Urinary bladder (tissue), 4 donors: ENCODE data around the gene TMED6. TPM values are rescaled to one million over a fixed set of nuclear protein-coding genes. Genes with fewer than 3 reads are reported as not detected.

Experiments
- DNase-seq: peaks from one replicate; pipeline ENCODE4 v3.0.0-alpha.2; 2015; ENCODE audit errors: extremely low spot score
- H3K27ac ChIP-seq: one replicate; pipeline ENCODE4 v1.5.1; 2013; ENCODE audit warnings: low read depth, mild to moderate bottlenecking, moderate library complexity
- H3K36me3 ChIP-seq: one replicate; pipeline ENCODE4 v1.6.1; 2013; ENCODE audit warnings: mild to moderate bottlenecking, moderate library complexity; ENCODE audit not compliant: insufficient read depth
- H3K4me1 ChIP-seq: one replicate; pipeline ENCODE4 v1.6.1; 2013; ENCODE audit warnings: mild to moderate bottlenecking, moderate library complexity; ENCODE audit not compliant: insufficient read depth
- H3K4me3 ChIP-seq: one replicate; pipeline ENCODE4 v1.5.1; 2013; ENCODE audit warnings: low read depth, low read length
- WGBS: extraction: QIAGEN DNeasy Blood & Tissue Kit; methylation state at CpG from one replicate; pipeline ENCODE4 v1.1.7; 2013; 5-methylcytosine and 5-hydroxymethylcytosine counted together
- polyA plus RNA-seq: library from polyadenylated mRNA; stranded (reverse); fragments of 200-250 nt; gene quantifications from one replicate; pipeline ENCODE4 v1.2.3, GENCODE V29; 2013
- total RNA-seq: library from RNA; depleted of rRNA; stranded (reverse); fragments of >200 nt; gene quantifications from one replicate; pipeline ENCODE4 v1.2.3, GENCODE V29; 2014
- donor health status: healthy with polysubstance abuse.
- donor health status: healthy.

The TMED6 gene
- total and polyA plus RNA-seq, 2 donors, result 0.09 TPM; not detected in 1

DNA sequence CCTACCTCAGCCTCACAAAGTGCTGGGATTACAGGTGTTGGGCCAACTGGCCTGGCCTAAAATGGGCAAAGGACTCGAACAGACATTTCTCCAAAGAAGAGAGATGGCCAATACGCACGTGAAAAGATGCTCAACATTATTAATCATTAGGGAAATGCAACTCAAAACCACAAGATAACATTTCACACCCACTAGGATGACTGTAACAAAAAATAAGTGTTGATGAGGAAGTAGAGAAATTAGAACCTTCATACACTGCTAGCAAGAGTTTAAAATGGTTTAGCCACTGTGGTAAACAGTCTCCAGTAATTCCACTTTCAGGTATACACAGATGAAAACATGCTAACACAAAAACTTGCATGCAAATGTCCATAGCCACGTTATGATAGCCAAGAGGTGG is 5.7 kb downstream of the TMED6 start:
- 82% methylated on average over 4 of the region's 4 CpGs for WGBS
- Histone ChIP-seq H3K4me3 (no peak overlapping the region), H3K4me1 (no peaks in the 10 kb centered on the region), H3K36me3 (no peaks in the 10 kb centered on the region), H3K27ac (no peak overlapping the region)
- no peak for DNase-seq

DNA sequence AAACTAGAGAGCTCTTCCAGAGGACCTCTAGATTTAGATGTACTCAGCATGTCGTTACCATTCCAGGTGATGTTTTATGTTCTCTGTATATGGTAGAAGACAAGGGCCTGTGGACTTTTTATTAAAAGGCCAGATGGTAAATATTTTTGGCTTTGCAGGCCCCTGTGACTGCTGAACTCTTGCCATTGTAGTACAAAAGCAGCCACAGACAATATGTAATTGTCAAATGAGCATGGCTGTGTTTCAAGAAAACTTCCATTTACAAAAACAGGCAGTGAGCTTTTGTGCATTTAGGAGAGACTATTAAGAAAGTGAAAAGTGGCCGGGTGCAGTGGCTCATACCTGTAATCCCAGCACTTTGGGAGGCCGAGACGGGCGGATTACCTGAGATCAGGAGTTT is 7.4 kb downstream of the TMED6 start:
- H3K27ac ChIP-seq, result no peak overlapping the region
- no peaks in the 10 kb centered on the region for H3K4me1 ChIP-seq
- 94% methylated on average over 5 of the region's 5 CpGs for WGBS
- H3K36me3 ChIP-seq, result no peaks in the 10 kb centered on the region
- H3K4me3 ChIP-seq, result no peak overlapping the region
- no peak for DNase-seq

DNA sequence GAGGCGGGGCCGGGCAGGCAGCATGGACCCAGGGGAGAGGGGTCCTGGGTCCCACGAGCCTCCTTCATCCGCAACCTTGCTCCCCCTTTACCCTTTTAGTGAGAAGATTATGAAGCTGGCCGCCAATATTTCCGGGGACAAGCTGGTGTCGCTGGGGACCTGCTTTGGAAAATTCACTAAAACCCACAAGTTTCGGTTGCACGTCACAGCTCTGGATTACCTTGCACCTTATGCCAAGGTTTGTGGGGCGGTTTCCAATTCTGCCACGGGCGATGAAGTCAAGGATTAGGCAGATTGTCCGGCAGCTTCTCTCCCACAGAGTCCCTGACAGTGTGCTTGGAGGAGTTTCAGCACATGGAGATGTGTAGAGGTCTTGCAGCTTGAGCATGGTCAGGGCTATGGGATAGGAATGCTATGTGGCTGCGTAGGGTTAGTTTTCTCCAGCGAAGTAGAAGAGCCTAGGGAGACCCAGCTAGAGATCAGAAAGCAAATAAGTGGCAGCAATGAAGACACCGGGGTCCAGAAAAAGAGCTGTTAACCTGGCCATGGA is 11.4 kb downstream of the TMED6 start:
- peak overlapping the region; percentile 88 for H3K4me3 ChIP-seq
- no peaks in the 10 kb centered on the region for H3K4me1 ChIP-seq
- peak overlapping the region; percentile 76 for H3K27ac ChIP-seq
- no peaks in the 10 kb centered on the region for H3K36me3 ChIP-seq
- 7% methylated on average over 16 of the region's 16 CpGs for WGBS
- DNase-seq, result no peak

DNA sequence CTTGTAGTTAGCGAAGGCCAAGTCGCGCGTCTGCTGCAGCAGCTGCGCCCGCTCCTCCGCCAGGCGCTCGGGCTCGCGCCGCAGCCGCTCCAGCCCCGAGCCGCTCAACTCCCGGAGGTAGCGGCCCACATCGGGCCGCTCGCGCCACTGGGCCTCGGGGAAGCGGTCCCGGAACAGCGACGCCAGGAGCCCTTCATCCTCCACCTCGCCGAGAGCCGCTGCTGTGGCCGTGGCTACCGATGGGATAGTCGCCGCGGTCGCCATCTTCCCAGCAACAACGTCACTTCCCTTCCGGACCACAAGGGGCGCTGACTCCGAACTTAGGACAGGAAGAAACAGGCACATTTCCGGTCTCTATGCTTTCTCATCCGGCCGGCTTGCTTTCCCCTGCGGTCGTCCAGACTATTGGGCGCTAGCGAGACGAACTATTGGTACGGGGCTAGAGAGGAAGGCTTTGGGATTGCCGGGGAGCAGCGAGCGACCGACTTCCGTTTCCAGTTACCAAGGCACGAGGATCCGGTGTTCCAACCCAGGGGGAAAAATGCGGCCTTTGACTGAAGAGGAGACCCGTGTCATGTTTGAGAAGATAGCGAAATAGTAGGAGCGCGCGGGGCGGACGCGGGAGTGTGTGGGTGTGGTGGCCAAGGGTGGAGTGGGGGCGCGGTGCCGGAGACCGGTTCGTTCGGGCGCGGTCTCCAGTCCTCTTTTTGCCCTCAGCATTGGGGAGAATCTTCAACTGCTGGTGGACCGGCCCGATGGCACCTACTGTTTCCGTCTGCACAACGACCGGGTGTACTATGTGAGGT is 12.1 kb downstream of the TMED6 start, which contains the start of the genes COG8 and NIP7:
TSS of gene COG8 (minus strand) at position 276 of the 806 bp plus-strand sequence. CDS start at position 264, 12 bp downstream.
TSS of gene NIP7 (plus strand) at position 484 of the 806 bp plus-strand sequence. CDS start at position 542, 58 bp downstream.
- DNase-seq, result peak; percentile 97
- Histone ChIP-seq H3K4me1 (no peaks in the 10 kb centered on the region), H3K4me3 (peak within 1 kb of the TSS; percentile 88), H3K27ac (peak within 1 kb of the TSS; percentile 86), H3K36me3 (peaks cover 2% of the 10 kb centered on the region)
- WGBS, result under 1% methylated on average over 77 of the region's 77 CpGs

DNA sequence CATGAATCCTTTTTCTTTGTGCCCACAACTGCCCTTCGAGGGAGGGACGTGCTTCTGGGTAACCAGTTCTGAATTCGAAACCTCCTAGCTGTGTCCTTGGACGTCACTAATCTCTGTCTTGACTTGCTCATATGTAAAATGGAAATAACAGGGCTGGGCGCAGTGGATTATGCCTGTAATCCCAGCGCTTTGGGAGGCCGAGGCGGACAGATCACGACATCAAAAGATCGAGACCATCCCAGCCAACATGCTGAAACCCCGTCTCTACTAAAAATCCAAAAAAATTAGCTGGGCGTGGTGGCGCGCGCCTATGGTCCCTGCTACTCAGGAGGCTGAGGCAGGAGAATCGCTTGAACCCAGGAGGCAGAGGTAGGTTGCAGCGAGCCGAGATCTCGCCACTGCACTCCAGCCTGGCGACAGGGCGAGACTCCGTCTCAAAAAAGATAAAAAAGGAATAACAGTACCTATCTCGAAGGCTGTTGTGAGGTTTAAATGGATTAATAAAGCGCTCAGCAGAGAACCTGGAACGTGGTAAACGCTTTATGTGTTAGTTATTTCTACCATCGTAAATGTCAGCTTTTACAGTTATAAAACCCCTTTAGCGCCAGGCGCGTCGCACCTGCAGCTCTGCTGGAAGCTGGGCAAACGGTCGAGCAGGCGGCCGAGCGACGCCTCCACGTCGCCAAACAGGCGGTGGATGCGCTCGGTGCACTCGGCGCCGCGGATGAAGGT is 12.9 kb downstream of the TMED6 start:
- peaks cover 6% of the 10 kb centered on the region for H3K36me3 ChIP-seq
- peak overlapping the region; percentile 86 for H3K27ac ChIP-seq
- WGBS, result 15% methylated on average over 46 of the region's 46 CpGs
- H3K4me1 ChIP-seq, result no peaks in the 10 kb centered on the region
- peak overlapping the region; percentile 88 for H3K4me3 ChIP-seq
- DNase-seq, result no peak

DNA sequence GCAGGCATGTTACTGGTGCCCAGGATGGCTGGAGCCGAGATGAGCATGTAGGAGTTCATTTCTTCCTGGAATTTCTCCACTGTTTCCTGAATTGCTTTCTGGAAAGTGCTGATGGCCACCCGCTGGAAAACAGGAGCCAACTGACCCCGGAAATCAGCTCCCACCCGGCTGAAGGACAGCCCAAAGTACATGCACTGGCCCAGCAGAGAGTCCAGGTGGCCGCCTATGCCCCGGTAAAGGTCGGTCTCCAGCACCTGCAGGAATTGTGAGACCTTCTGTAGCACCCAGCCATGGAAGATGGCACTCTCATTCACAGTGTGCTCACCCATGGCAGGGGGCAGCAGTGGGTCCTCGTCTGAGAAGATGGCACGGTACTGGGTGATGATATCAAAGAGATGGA is 16.9 kb downstream of the TMED6 start:
- 94% methylated on average over 9 of the region's 9 CpGs for WGBS
- Histone ChIP-seq H3K4me1 (no peaks in the 10 kb centered on the region), H3K27ac (no peak overlapping the region), H3K36me3 (peaks cover 6% of the 10 kb centered on the region), H3K4me3 (no peak overlapping the region)
- no peak for DNase-seq

DNA sequence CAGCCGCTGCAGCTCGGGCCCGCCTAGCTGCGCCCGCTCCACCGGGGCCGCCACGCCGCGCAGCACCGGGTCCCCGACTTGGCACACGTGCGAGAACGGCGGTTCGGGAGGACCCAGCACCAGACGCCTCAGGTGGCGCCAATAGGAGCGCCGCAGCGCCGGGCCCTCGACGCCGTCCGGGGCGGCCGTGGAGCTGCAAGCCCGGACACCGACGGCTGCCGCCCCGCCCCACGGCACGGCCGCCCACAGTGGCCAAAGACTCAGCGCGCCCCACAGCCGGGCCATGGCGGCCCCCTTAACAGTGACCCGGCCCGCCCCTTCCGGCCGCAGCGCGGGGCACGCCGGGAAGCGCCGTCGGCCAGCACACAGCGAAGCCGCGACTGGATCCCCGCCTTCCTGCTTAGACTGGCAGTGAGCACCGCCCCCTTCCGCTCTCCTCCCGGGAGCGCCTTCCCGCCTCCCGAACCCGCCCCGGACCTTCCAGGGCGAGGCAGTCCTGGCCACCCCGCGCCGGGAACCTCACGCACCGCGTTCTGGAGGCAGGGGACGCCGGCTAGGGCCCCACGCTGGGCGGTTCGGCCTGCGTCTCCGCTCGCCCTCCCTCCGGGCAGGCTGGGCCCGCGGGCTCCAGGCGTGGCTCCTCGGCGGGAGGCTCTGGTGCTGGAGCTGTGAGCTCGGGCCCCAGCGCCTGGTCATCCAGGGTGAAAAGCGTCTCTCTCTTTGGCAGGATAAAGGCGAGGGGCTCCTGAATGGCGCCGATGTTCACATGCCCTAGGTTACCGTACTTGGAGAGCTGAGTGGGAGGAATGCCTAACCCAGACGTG is 21.1 kb downstream of the TMED6 start, which contains the start of gene PDF:
TSS of gene PDF (minus strand) at position 303 of the 824 bp plus-strand sequence. CDS start at position 285, 18 bp downstream.
- DNase-seq, result peak; percentile 71
- peak within 1 kb of the TSS; percentile 73 for H3K27ac ChIP-seq
- H3K36me3 ChIP-seq, result peaks cover 6% of the 10 kb centered on the region
- under 1% methylated on average over 93 of the region's 93 CpGs for WGBS
- peak within 1 kb of the TSS; percentile 73 for H3K4me3 ChIP-seq
- no peaks in the 10 kb centered on the region for H3K4me1 ChIP-seq

DNA sequence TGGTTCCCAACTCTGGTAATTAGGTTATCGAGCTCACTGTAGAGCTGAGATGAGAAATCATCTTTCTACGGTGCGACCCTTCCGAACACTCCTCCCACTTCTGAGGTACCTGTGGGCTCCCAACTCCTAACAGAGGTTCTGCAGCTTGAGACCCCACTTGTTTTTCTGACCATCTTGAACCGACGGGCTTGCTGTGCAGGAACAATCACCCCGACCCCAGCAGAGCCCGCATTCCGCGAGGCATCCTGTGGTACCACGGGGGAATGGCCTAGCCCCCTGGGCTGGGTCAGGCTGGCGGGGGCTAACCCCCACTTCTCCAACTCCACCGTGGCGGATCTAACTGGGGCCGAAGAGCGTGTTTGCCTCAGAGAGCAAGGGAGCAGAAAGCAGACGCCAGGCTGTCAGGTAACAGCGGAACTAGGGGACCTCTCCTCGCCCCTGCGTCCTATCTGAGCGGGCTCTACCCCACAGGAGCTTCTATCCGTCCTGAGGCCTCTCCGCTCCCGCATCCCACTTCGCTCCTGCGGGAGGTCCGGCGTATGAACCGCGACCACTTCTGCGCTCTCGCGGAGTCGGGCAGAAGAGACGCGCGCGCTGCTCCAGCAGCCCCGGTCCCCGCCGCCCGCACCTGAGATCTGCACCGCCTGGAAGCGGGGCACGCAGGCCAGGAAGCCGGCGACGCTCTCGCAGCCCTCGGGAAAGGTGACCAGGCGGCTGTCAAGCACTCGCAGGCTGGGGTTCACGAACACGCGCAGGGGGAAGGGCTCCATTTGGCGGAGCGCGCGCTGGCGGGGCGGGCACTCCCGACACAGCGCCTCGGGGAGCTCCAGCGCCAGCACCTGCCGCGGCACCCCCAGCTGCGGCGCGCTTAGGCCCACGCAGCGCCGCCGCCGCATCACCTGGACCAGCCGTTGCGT is 22.0 kb downstream of the TMED6 start:
- Histone ChIP-seq H3K36me3 (peaks cover 5% of the 10 kb centered on the region), H3K4me3 (peak overlapping the region; percentile 73), H3K4me1 (no peaks in the 10 kb centered on the region), H3K27ac (no peak overlapping the region)
- DNase-seq, result no peak
- 7% methylated on average over 77 of the region's 77 CpGs for WGBS

DNA sequence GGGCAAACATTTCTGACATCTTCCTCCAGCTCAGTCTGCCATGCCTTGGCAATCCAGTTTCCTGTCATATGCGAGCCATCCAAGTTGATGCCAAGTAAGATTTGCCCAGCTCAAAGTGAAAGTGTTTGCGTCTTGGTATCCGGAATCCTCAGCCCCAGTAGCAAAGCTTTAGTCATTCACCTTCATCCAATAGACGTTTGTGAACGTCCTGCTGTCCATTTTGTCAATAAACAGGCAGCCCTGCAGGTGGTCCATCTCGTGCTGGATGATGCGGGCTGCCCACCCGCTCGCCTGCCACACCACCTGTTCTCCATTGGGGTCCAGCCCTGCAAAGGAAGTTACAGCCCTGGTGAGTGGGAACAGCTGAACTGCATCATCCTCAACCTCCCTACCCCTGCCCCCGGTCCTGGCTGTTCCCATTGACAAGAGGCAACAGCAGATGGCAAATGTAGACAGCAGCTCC is 22.7 kb downstream of the TMED6 start:
- DNase-seq, result no peak
- no peak overlapping the region for H3K27ac ChIP-seq
- H3K4me3 ChIP-seq, result no peak overlapping the region
- WGBS, result 55% methylated on average over 10 of the region's 10 CpGs
- H3K4me1 ChIP-seq, result no peaks in the 10 kb centered on the region
- H3K36me3 ChIP-seq, result peaks cover 2% of the 10 kb centered on the region

DNA sequence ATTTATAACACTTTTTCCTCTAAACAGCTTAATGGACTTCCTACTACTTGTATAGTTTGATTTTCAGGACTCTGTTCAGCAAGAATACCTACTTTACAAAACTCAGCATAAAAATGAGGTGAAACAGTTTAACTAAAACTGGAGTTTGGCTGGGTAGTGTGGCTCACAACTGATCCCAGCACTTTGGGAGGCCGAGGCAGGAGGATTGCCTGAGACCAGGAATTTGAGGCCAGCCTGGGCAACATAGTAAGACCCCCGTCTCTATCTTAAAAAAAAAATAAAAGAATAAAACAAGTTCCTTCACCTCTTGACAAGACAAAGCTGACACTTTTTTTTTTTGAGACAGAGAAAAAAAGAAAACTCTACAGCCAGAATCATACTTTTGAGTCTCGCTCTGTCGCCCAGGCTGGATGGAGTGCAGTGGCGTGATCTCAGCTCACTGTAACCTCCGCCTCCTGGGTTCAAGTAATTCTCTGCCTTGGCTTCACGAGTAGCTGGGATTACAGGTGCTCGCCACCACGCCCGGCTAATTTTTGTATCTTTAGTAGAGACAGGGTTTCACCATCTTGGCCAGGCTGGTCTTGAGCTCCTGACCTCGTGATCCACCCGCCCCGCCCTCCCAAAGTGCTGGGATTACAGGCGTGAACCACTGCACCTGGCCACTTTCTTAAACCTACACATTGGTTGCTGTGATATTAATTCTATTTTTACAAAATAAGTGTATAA is 23.8 kb downstream of the TMED6 start:
- Histone ChIP-seq H3K36me3 (peaks cover 1% of the 10 kb centered on the region), H3K4me3 (no peak overlapping the region), H3K4me1 (no peaks in the 10 kb centered on the region), H3K27ac (no peak overlapping the region)
- WGBS, result 94% methylated on average over 14 of the region's 14 CpGs
- DNase-seq, result no peak

DNA sequence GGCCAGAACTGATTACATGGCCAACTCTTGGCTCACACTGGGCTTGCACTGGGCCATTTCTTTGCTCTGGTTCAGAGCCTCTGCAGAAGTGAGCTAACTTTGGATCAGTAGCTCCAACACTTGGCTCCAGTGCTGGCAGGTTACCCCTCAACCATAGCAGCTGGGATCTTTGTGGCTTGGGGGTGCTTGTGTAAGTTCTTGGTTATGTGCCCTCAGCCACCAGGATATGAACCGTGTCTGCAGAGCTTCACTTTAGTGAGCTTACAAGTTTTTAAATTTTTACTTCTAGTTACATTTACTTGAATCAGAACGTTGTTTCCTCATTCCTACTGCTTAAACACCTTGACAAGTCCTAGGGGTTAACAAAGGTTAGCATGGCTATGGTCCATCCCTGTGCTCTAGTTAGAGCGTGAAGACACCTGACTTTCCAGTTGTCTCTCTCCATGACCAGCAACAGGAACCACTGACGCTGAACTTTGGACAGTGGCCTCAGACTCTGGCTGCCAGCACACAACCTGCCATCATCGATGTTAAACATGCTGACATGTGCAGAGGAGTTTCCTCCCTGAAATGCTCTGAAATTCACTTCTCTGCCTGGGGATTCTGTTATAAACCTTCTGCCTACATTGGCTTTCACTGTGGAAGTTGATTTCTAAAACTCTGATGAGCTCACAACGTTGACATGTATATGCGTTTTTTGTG is 25.3 kb downstream of the TMED6 start:
- H3K4me1 ChIP-seq, result no peaks in the 10 kb centered on the region
- H3K36me3 ChIP-seq, result peaks cover 1% of the 10 kb centered on the region
- DNase-seq, result no peak
- WGBS, result 59% methylated on average over 7 of the region's 7 CpGs
- H3K4me3 ChIP-seq, result no peak overlapping the region
- no peak overlapping the region for H3K27ac ChIP-seq
